Osteoblast (primary cell): ENCODE results near the gene SOX30. TPM values are rescaled to one million over a fixed set of nuclear protein-coding genes. Genes with fewer than 3 reads are reported as not detected.

ENCODE experiments used
- DNase-seq: peaks from one replicate; pipeline ENCODE4 v3.0.0; 2011; ENCODE audit warnings: low spot score, mixed read lengths; ENCODE audit not compliant: insufficient read length; ENCODE audit errors: missing footprints
- H2AFZ ChIP-seq: 2 replicates; pipeline ENCODE4 v1.6.0; 2011; ENCODE audit warnings: mild to moderate bottlenecking, low read length
- H3K27ac ChIP-seq: 2 replicates; pipeline ENCODE4 v1.5.1; 2011; ENCODE audit warnings: mild to moderate bottlenecking, low read depth, low read length, moderate library complexity
- H3K27me3 ChIP-seq: 2 replicates; pipeline ENCODE4 v1.6.0; 2012; ENCODE audit warnings: mild to moderate bottlenecking, control low read depth, inconsistent platforms, low read length, moderate library complexity; ENCODE audit not compliant: insufficient read depth
- H3K36me3 ChIP-seq: 2 replicates; pipeline ENCODE4 v1.5.1; 2011; ENCODE audit warnings: mild to moderate bottlenecking, low read length, control low read depth, moderate library complexity; ENCODE audit not compliant: insufficient read depth
- H3K4me1 ChIP-seq: 2 replicates; pipeline ENCODE4 v1.5.1; 2011; ENCODE audit warnings: mild to moderate bottlenecking, low read length, control low read depth, moderate library complexity; ENCODE audit not compliant: insufficient read depth
- H3K4me2 ChIP-seq: 2 replicates; pipeline ENCODE4 v1.6.0; 2011; ENCODE audit warnings: mild to moderate bottlenecking, low read length; ENCODE audit not compliant: insufficient read depth
- H3K4me3 ChIP-seq: fragments of 200-600 bp; sonication (generic); 3 replicates; pipeline ENCODE4 v1.5.1; 2012; ENCODE audit warnings: mild to moderate bottlenecking, low read length, inconsistent platforms; ENCODE audit not compliant: insufficient read depth
- H3K79me2 ChIP-seq: 2 replicates; pipeline ENCODE4 v1.6.0; 2012; ENCODE audit warnings: mild to moderate bottlenecking, low read length, control low read depth, inconsistent platforms; ENCODE audit not compliant: insufficient read depth
- H3K9me3 ChIP-seq: 2 replicates; pipeline ENCODE4 v1.5.1; 2011; ENCODE audit warnings: low read depth, low read length, control low read depth
- H4K20me1 ChIP-seq: 2 replicates; pipeline ENCODE4 v1.6.0; 2012; ENCODE audit warnings: mild to moderate bottlenecking, low read length, control low read depth; ENCODE audit not compliant: insufficient read depth
- total RNA-seq: library from RNA; depleted of rRNA; stranded (reverse); fragments of >200 nt; gene quantifications from 2 replicates; pipeline ENCODE4 v1.2.3, GENCODE V29; 2012
- TF ChIP-seq, protein P1 (sequence below): IDR thresholded peaks from 2 replicates; pipeline ENCODE4 v1.5.1; 2011; ENCODE audit warnings: mild to moderate bottlenecking, low read depth, low read length, moderate library complexity; ENCODE audit errors: extremely low read depth

Gene SOX30
- total RNA-seq, 1 donor, result under 0.01 TPM

DNA sequence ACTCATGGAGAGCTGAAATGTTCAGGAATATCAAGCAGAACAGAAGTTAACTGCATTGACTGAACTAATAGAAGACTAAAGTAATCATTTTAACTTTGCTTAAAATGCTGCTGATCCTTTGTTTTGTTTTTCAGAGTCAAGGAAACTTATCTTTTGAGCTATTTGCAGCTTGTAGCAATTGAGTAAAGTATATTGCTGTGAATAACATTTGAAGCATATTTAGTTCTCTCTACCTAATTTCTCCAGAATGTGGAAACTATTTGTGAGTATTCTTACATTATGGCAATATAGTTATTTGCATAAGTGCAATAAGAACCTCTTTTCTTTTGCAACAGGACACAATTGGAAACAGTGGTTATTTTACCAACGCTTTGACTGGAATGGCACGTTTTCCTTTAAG lies 5.3 kb upstream of the SOX30 start:
- Histone ChIP-seq H4K20me1 (no peaks in the 10 kb centered on the region), H3K79me2 (no peaks in the 10 kb centered on the region), H3K4me2 (no peak overlapping the region)

DNA sequence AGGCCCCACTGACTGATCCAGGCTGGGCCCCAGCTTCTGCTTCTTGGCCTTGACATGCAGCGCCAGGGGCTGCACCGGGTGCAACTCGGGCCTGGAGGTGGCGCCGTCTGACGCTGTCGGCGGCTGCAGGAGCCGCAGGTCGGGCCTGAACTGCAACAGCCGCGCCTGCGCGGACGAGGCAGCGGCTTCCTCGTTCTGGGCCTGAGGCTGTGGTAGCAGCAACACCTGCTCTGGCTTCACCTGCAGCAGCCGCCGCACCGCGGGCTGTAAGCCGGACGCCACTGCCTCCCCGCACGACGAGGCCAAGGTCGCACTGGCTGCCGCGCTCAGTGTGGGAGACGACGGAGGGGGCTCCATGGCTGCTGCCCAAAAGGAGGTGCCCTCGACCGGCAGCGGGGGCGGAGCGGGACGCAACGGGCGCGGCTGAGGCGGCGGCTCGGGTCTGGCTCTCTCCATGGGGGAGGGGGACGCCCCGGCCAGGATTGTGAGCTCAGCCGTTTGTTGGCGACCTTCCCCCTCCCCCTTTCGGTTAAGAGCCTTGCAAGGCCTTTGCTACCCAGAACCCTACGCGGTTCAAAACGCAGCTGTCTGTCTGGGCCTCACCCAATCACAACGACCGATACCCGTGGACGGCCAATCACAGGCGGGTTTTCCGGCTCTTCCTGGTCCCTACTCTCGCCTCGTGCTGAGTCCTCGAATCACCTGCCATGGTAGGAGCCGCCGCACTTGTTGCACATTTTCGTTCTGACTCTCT lies 438 bp downstream of the SOX30 start:
- Histone ChIP-seq H3K9me3 (no peaks in the 10 kb centered on the region), H2AFZ (peak overlapping the region; percentile 95), H3K27me3 (no peaks in the 10 kb centered on the region), H3K79me2 (no peaks in the 10 kb centered on the region), H3K4me2 (peak overlapping the region; percentile 78), H4K20me1 (no peaks in the 10 kb centered on the region), H3K27ac (no peak overlapping the region), H3K4me3 (peak overlapping the region; percentile 65), H3K36me3 (no peaks in the 10 kb centered on the region), H3K4me1 (peaks cover 8% of the 10 kb centered on the region)
- DNase-seq, result peak; percentile 81
- TF ChIP-seq, protein P1, sequence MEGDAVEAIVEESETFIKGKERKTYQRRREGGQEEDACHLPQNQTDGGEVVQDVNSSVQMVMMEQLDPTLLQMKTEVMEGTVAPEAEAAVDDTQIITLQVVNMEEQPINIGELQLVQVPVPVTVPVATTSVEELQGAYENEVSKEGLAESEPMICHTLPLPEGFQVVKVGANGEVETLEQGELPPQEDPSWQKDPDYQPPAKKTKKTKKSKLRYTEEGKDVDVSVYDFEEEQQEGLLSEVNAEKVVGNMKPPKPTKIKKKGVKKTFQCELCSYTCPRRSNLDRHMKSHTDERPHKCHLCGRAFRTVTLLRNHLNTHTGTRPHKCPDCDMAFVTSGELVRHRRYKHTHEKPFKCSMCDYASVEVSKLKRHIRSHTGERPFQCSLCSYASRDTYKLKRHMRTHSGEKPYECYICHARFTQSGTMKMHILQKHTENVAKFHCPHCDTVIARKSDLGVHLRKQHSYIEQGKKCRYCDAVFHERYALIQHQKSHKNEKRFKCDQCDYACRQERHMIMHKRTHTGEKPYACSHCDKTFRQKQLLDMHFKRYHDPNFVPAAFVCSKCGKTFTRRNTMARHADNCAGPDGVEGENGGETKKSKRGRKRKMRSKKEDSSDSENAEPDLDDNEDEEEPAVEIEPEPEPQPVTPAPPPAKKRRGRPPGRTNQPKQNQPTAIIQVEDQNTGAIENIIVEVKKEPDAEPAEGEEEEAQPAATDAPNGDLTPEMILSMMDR, result peak; percentile 16

More for the DNA sequence above, 5.3 kb upstream of the SOX30 start:
- Histone ChIP-seq H3K4me1 (no peaks in the 10 kb centered on the region), H3K36me3 (no peaks in the 10 kb centered on the region), H3K9me3 (no peaks in the 10 kb centered on the region), H2AFZ (no peak overlapping the region), H3K27ac (no peak overlapping the region), H3K4me3 (no peak overlapping the region), H3K27me3 (no peaks in the 10 kb centered on the region)
- no peak for DNase-seq
- TF ChIP-seq, protein P1, result no peak

DNA sequence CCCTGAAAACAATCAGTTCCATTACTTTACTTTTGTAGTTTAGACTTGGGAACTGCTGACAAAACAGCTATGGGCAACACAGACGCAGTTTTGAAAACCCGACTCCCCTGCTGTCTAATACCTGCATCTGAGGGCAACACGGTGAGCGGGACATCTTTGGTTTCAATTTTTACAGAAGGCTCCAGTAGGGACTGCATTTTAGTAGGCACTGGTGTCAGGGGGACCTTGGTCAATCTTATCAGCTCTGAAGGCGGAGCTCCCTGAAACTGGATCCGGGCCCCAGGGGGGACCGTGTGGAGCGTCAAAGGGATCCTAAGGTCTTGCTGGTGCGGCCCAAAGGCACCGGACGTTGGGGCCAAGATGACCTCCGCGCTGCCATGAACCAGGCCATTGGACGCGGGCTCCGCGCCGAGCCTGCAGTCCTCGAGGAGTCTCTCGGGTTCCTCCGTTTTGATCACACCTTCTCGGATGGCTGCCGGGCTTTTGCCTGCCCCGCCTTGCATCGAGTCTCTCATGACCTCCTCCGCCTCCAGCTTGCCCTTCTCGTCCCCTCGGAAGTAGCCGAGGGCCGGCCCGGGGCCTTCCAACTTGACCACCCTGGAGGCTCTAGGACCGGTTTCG lies 1.1 kb downstream of the SOX30 start:
- Histone ChIP-seq H2AFZ (peak overlapping the region; percentile 95), H3K36me3 (no peaks in the 10 kb centered on the region), H4K20me1 (no peaks in the 10 kb centered on the region), H3K9me3 (no peaks in the 10 kb centered on the region), H3K4me2 (peak overlapping the region; percentile 78), H3K27me3 (no peaks in the 10 kb centered on the region), H3K4me1 (peaks cover 8% of the 10 kb centered on the region), H3K79me2 (no peaks in the 10 kb centered on the region), H3K4me3 (peak overlapping the region; percentile 65), H3K27ac (no peak overlapping the region)
- TF ChIP-seq, protein P1, result no peak
- no peak for DNase-seq

DNA sequence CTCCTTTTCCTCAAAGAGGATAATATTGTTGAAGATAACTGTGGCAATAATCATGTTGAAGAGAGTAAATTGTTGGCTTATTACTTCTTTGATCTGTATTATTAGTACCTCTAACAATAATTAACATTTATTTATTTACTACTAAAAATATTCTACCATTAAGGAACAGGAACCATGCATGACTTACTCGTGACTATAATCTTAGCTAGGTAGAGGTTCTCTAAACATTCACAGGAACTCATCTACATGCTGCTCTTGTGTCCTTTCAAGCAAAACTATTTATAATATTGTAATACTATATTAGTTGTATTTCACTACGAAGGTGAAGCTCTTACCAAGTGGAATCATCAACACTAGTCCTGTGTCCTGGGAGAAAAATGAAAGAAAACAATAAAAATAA lies 3.1 kb downstream of the SOX30 start:
- no peaks in the 10 kb centered on the region for H3K9me3 ChIP-seq
- H3K27ac ChIP-seq, result no peak overlapping the region
- DNase-seq, result no peak
- H3K4me2 ChIP-seq, result no peak overlapping the region
- TF ChIP-seq, protein P1, result no peak
- H3K27me3 ChIP-seq, result no peaks in the 10 kb centered on the region
- no peaks in the 10 kb centered on the region for H4K20me1 ChIP-seq
- peaks cover 8% of the 10 kb centered on the region for H3K4me1 ChIP-seq
- H3K36me3 ChIP-seq, result no peaks in the 10 kb centered on the region
- H3K79me2 ChIP-seq, result no peaks in the 10 kb centered on the region
- no peak overlapping the region for H2AFZ ChIP-seq
- no peak overlapping the region for H3K4me3 ChIP-seq
